ENCODE results near the gene HHAT.

- no peak for TF ChIP-seq GATA2 (IDR thresholded peaks at IDR 0.05; ENCODE audit: low read depth, low read length)
- no peak for TF ChIP-seq GATA3 (IDR thresholded peaks at IDR 0.05; ENCODE audit: low read depth, low read length)
These were observed 349.6 kb downstream of the HHAT start for GRCh38 chr1:210678306-210678705.

Measured in SH-SY5Y (cell line).